Nephron progenitor cell (in vitro differentiated cells): ENCODE measurements around the gene JADE2.
"Not testable (repeated sequence)": the region's sequence is repeated elsewhere in the genome, so short reads cannot be mapped to it uniquely, and the experiment has no call there.

Experiments
- DNase-seq: peaks from one replicate; pipeline ENCODE4 v3.0.0; 2021
- H3K27ac Mint-ChIP-seq: 2 replicates; pipeline ENCODE4 v1.8.0; 2021; ENCODE audit warnings: mild to moderate bottlenecking, moderate library complexity, mixed read lengths
- H3K27me3 Mint-ChIP-seq: 2 replicates; pipeline ENCODE4 v1.8.0; 2021; ENCODE audit warnings: mild to moderate bottlenecking, low read depth, mixed read lengths; ENCODE audit not compliant: poor library complexity
- H3K36me3 Mint-ChIP-seq: 2 replicates; pipeline ENCODE4 v1.8.0; 2021; ENCODE audit warnings: low read depth, mixed read lengths
- H3K4me1 Mint-ChIP-seq: 2 replicates; pipeline ENCODE4 v1.8.0; 2021; ENCODE audit warnings: mixed read lengths
- H3K4me3 Mint-ChIP-seq: 2 replicates; pipeline ENCODE4 v1.8.0; 2021; ENCODE audit warnings: mild to moderate bottlenecking, moderate library complexity, mixed read lengths
- H3K9me3 Mint-ChIP-seq: 2 replicates; pipeline ENCODE4 v1.8.0; 2021; ENCODE audit warnings: mild to moderate bottlenecking, moderate library complexity, mixed read lengths
- CTCF ChIP-seq: fragments of 200-600 bp; sonication (generic); IDR thresholded peaks from 2 replicates; pipeline ENCODE4 v1.5.0; 2021; ENCODE audit warnings: antibody characterized with exemption

Gene JADE2

DNA sequence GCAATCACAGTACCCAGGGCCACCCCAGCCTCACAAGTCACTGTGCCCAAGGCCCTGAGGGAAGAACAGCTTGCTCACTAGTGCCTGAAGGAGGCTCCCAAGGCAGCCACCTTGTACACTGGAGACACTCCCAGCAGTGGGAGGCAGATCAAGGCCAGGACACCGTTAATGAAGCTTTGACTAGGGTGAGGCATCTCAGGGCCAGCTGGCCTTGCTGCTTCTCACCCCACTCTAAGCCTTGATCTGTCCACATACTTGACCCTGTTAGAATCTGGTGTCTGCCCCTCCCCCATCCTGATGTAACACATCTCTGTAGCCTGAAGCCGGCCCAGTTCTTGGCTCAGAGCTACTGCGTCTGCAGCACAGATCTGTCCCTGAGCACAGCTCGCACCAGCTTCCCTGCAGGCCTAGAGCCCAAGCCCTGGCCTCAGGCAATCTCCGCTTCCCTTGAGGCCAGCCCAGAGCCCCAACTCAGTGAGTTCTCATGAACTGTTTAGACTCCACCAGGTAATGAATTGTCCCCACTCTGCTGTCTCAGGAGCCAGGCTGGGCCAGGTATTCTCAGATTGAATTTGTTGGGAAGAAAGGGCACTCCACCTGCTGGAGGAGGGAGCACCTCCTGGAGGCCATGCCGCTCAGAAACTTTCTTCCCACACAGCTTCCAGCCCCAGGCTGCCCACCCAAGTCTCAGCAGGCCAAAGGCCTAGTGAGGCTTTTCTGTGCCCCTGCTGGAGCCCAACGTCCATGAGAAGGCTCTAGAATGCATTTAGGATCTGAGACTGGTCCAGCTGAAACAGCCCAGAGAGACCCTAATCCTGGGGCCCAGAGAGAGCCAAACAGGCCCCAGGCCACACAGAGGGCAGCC is 13.4 kb upstream of the JADE2 start:
- DNase-seq, result peak; percentile 31
- Mint-ChIP-seq H3K27ac (no peak overlapping the region), H3K36me3 (no peaks in the 10 kb centered on the region), H3K4me1 (peaks cover 28% of the 10 kb centered on the region), H3K27me3 (peaks cover 3% of the 10 kb centered on the region), H3K4me3 (no peak overlapping the region), H3K9me3 (no peaks in the 10 kb centered on the region)
- no peak for TF ChIP-seq CTCF

DNA sequence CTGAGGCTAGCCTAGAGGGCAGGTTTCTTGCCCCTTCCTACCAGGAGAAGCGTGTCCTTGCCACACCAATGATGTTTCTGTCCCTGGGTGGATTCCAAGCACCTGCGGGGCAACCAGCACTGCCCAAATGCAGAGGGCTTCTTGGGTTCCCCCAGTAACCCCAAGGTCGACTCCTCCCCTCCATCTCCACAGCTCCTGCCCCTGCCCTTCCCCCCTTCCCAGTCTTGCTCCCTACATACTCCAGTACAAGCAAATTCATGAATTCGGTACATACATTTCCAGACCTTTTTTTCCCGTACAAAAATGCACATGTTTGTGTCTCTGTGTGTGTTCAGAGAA is 12.8 kb upstream of the JADE2 start:
- Mint-ChIP-seq H3K9me3 (no peaks in the 10 kb centered on the region), H3K27me3 (no peaks in the 10 kb centered on the region), H3K36me3 (no peaks in the 10 kb centered on the region), H3K4me3 (no peak overlapping the region), H3K27ac (no peak overlapping the region), H3K4me1 (peaks cover 28% of the 10 kb centered on the region)
- TF ChIP-seq CTCF, result no peak
- DNase-seq, result no peak

- Mint-ChIP-seq H3K36me3 (no peaks in the 10 kb centered on the region), H3K27me3 (peaks cover 7% of the 10 kb centered on the region), H3K4me1 (peaks cover 27% of the 10 kb centered on the region), H3K27ac (no peak overlapping the region), H3K9me3 (no peaks in the 10 kb centered on the region), H3K4me3 (no peak overlapping the region)
- TF ChIP-seq CTCF, result no peak
- DNase-seq, result no peak
Observed at GRCh38 chr5:134515801-134516200, 9.7 kb upstream of the JADE2 start.

DNA sequence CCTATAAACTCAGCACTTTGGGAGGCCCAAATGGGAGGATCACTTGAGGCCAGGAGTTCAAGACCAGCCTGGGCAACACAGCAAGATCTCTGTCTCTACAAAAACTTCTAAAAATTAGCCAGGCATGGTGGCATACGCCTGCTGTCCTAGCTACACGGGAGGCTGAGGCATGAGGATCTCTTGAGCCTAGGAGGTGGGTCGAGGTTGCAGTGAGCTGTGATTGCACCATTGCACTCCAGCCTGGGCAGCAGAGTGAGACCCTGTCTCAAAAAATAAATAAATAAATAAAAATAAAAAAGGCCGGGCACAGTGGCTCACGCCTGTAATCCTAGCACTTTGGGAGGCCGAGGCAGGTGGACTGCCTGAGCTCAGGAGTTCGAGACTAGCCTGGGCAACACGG is 8.5 kb upstream of the JADE2 start:
- H3K4me3 Mint-ChIP-seq, H3K9me3 Mint-ChIP-seq, DNase-seq, H3K27ac Mint-ChIP-seq, H3K36me3 Mint-ChIP-seq: not testable (repeated sequence)
- Mint-ChIP-seq H3K27me3 (peaks cover 18% of the 10 kb centered on the region), H3K4me1 (peaks cover 15% of the 10 kb centered on the region)

DNA sequence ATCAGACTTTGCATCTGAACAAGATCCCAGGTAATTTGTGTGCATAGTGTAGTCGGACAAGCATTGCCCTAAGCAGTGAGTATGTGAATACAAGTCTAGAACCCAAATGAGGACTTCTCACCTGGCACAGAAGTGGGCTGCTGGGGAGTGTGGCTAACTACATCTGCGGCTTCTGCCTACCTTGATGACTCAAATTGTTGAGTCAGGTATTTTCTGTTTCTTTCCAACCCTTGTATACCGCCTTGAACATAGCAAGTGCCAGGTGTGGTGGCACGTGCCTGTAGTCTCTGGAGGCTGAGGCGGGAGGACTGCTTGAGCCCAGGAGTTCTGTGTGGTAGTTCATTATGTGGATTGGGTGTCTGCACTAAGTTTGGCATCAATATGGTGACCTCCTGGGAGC is 7.9 kb upstream of the JADE2 start:
- Mint-ChIP-seq H3K27me3 (peaks cover 23% of the 10 kb centered on the region), H3K36me3 (no peaks in the 10 kb centered on the region), H3K4me3 (no peak overlapping the region), H3K4me1 (peaks cover 9% of the 10 kb centered on the region), H3K9me3 (no peaks in the 10 kb centered on the region), H3K27ac (no peak overlapping the region)
- DNase-seq, result no peak
- no peak for TF ChIP-seq CTCF

DNA sequence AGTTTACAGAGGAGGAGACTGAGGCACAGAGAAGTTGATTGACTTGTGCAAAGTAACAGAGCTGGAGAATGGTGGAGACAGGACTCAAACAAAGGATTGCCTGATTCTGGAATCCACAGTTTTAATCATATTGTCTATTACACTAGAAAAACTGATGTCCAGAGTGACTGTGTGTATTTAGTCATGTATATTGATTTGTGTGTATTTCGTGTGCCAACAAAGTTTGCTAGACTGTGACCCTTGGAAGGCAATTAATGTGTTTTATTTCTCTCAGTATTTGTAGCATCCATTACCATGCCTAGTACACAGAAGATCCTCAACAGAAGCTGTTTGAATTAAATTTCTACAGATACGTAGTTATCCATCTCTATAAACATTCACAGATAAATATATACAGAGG is 5.5 kb upstream of the JADE2 start:
- Mint-ChIP-seq H3K27me3 (peaks cover 48% of the 10 kb centered on the region), H3K36me3 (no peaks in the 10 kb centered on the region), H3K4me3 (no peak overlapping the region), H3K9me3 (no peaks in the 10 kb centered on the region), H3K27ac (no peak overlapping the region), H3K4me1 (no peaks in the 10 kb centered on the region)
- TF ChIP-seq CTCF, result no peak
- no peak for DNase-seq
